B cell (primary cell): ENCODE data around the gene NUP210L. TPM values are rescaled to one million over a fixed set of nuclear protein-coding genes. Genes with fewer than 3 reads are reported as not detected.

Experiments
- ATAC-seq: fragments of 200-7000 bp; cut with Tn5 transposase; one replicate; pipeline ENCODE4 v1.10.0; 2021; ENCODE audit warnings: low read depth, mild to moderate bottlenecking, moderate number of reproducible peaks, moderate library complexity
- CTCF ChIA-PET: fragments of 350-600 bp; sonication (Branson Sonifier 250); formaldehyde crosslinking; loops from one replicate; lab custom pipeline; 2021; ENCODE audit warnings: antibody characterized with exemption, inconsistent platforms; lab: Charles Lee
- POLR2A ChIA-PET: fragments of 350-600 bp; sonication (Branson Sonifier 250); formaldehyde crosslinking; loops from one replicate; lab custom pipeline; 2021; ENCODE audit warnings: antibody characterized with exemption; lab: Charles Lee
- DNase-seq: peaks from one replicate; pipeline ENCODE4 v3.0.0; 2013
- H2AFZ ChIP-seq: 2 replicates; pipeline ENCODE4 v1.6.1; 2012; ENCODE audit warnings: mild to moderate bottlenecking, low read depth, low read length; ENCODE audit not compliant: insufficient read depth, poor library complexity, severe bottlenecking
- H3K27ac ChIP-seq, 2 donors: 1 replicate in 1 of 2; 2 replicates in 1 of 2; pipeline ENCODE4 v1.5.1; 2012 to 2013; ENCODE audit warnings: low read length in 2 of 2, mild to moderate bottlenecking in 2 of 2, moderate library complexity in 1 of 2
- H3K27me3 ChIP-seq, 4 experiments: fragments of 200-600 bp in 1 of 4; sonication (generic) in 1 of 4; replicated peaks in 1 of 4; 1 replicate in 2 of 4; 2 replicates in 2 of 4; pipeline versions ENCODE4 v1.6.1 to v1.7.0; 2013 to 2016; ENCODE audit warnings: low read length in 3 of 4, mild to moderate bottlenecking in 2 of 4, mixed read lengths in 1 of 4, moderate library complexity in 1 of 4; ENCODE audit not compliant: insufficient read depth in 4 of 4, control insufficient read depth in 3 of 4; ENCODE audit errors: control extremely low read depth in 1 of 4
- H3K36me3 ChIP-seq, 2 experiments: replicated peaks in 1 of 2; 1 replicate in 1 of 2; 2 replicates in 1 of 2; pipeline versions ENCODE4 v1.6.1 to v1.7.1; 2013; ENCODE audit warnings: low read length in 1 of 2; ENCODE audit not compliant: insufficient read depth in 2 of 2, control insufficient read depth in 1 of 2; ENCODE audit errors: control extremely low read depth in 1 of 2, extremely low read depth in 1 of 2
- H3K4me1 ChIP-seq, 2 donors: fragments of 200-600 bp in 1 of 2; sonication (generic) in 1 of 2; 1 replicate in 1 of 2; 2 replicates in 1 of 2; pipeline versions ENCODE4 v1.5.1 to v1.6.1; 2013 to 2017; ENCODE audit warnings: low read length in 2 of 2; ENCODE audit not compliant: control insufficient read depth in 2 of 2, insufficient read depth in 2 of 2
- H3K4me2 ChIP-seq: replicated peaks from 2 replicates; pipeline ENCODE3; 2012; ENCODE audit warnings: mild to moderate bottlenecking, low read depth, low read length; ENCODE audit not compliant: poor library complexity, severe bottlenecking
- H3K4me3 ChIP-seq, 5 experiments: fragments of 200-600 bp in 1 of 5; sonication (generic) in 1 of 5; 1 replicate in 3 of 5; 2 replicates in 2 of 5; pipeline versions ENCODE4 v1.5.1 to v1.7.0; 2011 to 2016; ENCODE audit warnings: low read length in 4 of 5, mild to moderate bottlenecking in 4 of 5, low read depth in 2 of 5, control low read depth in 1 of 5, moderate library complexity in 1 of 5; ENCODE audit not compliant: insufficient read depth in 1 of 5; ENCODE audit errors: control extremely low read depth in 1 of 5, extremely low read depth in 1 of 5
- H3K79me2 ChIP-seq: fragments of 200-600 bp; sonication (generic); one replicate; pipeline ENCODE4 v1.6.0; 2016; ENCODE audit warnings: low read length; ENCODE audit not compliant: control insufficient read depth, insufficient read depth
- H3K9ac ChIP-seq: fragments of 200-600 bp; sonication (generic); 2 replicates; pipeline ENCODE4 v1.6.1; 2017; ENCODE audit warnings: mild to moderate bottlenecking, low read length, moderate library complexity
- H3K9me3 ChIP-seq, 3 donors: one replicate each; pipeline versions ENCODE4 v1.6.1 to v1.7.1; 2013; ENCODE audit warnings: low read length in 2 of 3; ENCODE audit not compliant: control insufficient read depth in 2 of 3, insufficient read depth in 1 of 3; ENCODE audit errors: control extremely low read depth in 1 of 3
- H4K20me1 ChIP-seq: 2 replicates; pipeline ENCODE4 v1.6.0; 2012; ENCODE audit warnings: mild to moderate bottlenecking, low read length; ENCODE audit not compliant: insufficient read depth, control insufficient read depth, poor library complexity, severe bottlenecking
- H3K27ac Mint-ChIP-seq: one replicate; pipeline ENCODE4 v1.8.0; 2021; ENCODE audit warnings: mixed read lengths
- H3K27me3 Mint-ChIP-seq: one replicate; pipeline ENCODE4 v1.8.0; 2021; ENCODE audit warnings: mixed read lengths
- H3K4me1 Mint-ChIP-seq: one replicate; pipeline ENCODE4 v1.8.0; 2021; ENCODE audit warnings: mixed read lengths
- H3K4me3 Mint-ChIP-seq: one replicate; pipeline ENCODE4 v1.8.0; 2021; ENCODE audit warnings: mixed read lengths
- H3K9me3 Mint-ChIP-seq: one replicate; pipeline ENCODE4 v1.8.0; 2022; ENCODE audit warnings: mixed read lengths; ENCODE audit not compliant: insufficient read depth
- CTCF ChIP-seq: fragments of 200-600 bp; IDR thresholded peaks from one replicate; pipeline ENCODE4 v1.8.0; 2022; ENCODE audit warnings: antibody characterized with exemption, mild to moderate bottlenecking
- EZH2 ChIP-seq: IDR thresholded peaks from 2 replicates; pipeline ENCODE4 v1.6.1; 2012; ENCODE audit warnings: borderline replicate concordance, low read depth, mild to moderate bottlenecking, moderate library complexity, low read length; ENCODE audit not compliant: insufficient read depth, poor library complexity, severe bottlenecking
- WGBS: methylation state at CpG from one replicate; pipeline ENCODE4 v1.1.5; 2013; ENCODE audit warnings: missing lambda C conversion rate; ENCODE audit not compliant: insufficient coverage; 5-methylcytosine and 5-hydroxymethylcytosine counted together
- intact Hi-C: fragments of 100-400 bp; cut with micrococcal nuclease; formaldehyde crosslinking; loops from one replicate; pipeline ENCODE4 v1.10.0; 2022
- polyA plus RNA-seq: library from polyadenylated mRNA; depleted of rRNA; stranded (reverse); fragments of >200 nt; gene quantifications from 2 replicates; pipeline ENCODE4 v1.2.3, GENCODE V29; 2012
- total RNA-seq, 2 donors: library from RNA; stranded (reverse); fragments of 120-200 nt in 1 of 2; gene quantifications; 1 replicate in 1 of 2; 2 replicates in 1 of 2; pipeline versions ENCODE4 v1.2.3 to v1.2.4, GENCODE V29; 2013 to 2022

NUP210L gene
- total and polyA plus RNA-seq, 2 donors (not counting 1 experiment from before 2014, with no cell fraction given) = 0.04 to 0.20 TPM

GRCh38 chr1:153985341-153985912, 169.4 kb downstream of the NUP210L start:
- intact Hi-C loops = loop anchor here (5.0 kb wide), 1 partner anchor 197 kb away; no protein-coding TSS in a partner anchor
- DNase-seq (no peak), ATAC-seq (peak; percentile 48)
- Histone ChIP-seq H3K9ac (no peak overlapping the region), H3K4me2 (peak overlapping the region; percentile 86), H3K36me3 (no peaks in the 10 kb centered on the region), H3K79me2 (peaks cover 4% of the 10 kb centered on the region), H3K9me3 (no peaks in the 10 kb centered on the region), H3K27ac (peak overlapping the region in 1 of 2 donors; percentile 19), H3K27me3 (no peaks in the 10 kb centered on the region), H4K20me1 (no peaks in the 10 kb centered on the region), H3K4me3 (no peak overlapping the region), H2AFZ (peak overlapping the region; percentile 87), H3K4me1 (peaks cover 20 to 33% of the 10 kb centered on the region in 2 donors)
- ChIA-PET POLR2A (interaction anchor here (0.5 to 3.7 kb wide), 10 partner anchors 8 to 351 kb away, joined by 3 to 18 read pairs (median 8); partner anchors contain the start of genes CREB3L4, CRTC2, DENND4B and GATAD2B), CTCF (interaction anchor here (0.6 to 6.2 kb wide), 21 partner anchors 8 to 474 kb away, joined by 3 to 103 read pairs (median 12); partner anchors contain the start of genes CREB3L4, DENND4B, JTB and SLC39A1)
- Mint-ChIP-seq H3K27ac (peak overlapping the region; percentile 79), H3K4me3 (peak overlapping the region; percentile 85), H3K4me1 (peaks cover 33% of the 10 kb centered on the region), H3K9me3 (no peaks in the 10 kb centered on the region), H3K27me3 (no peaks in the 10 kb centered on the region)
- TF ChIP-seq CTCF = no peak
- no peak for TF ChIP-seq EZH2
- 46% methylated on average over 6 of the region's 7 CpGs for WGBS
